ENCODE results near the gene ITGA5. TPM values are rescaled to one million over a fixed set of nuclear protein-coding genes. Genes with fewer than 3 reads are reported as not detected.

ITGA5 gene
- total and polyA plus RNA-seq, 9 donors: 32.6 to 100.0 (median 41.5) TPM

- no peaks in the 10 kb centered on the region for H3K36me3 ChIP-seq
- TF ChIP-seq CTCF (IDR thresholded peaks at IDR 0.05): no peak
- TF ChIP-seq EP300 (IDR thresholded peaks at IDR 0.05): no peak
- no peak for TF ChIP-seq POLR2A (IDR thresholded peaks at IDR 0.05)
- intact Hi-C loops (cut with DNase I): no loop called here
- H3K4me3 ChIP-seq: no peak within 1 kb of the TSS
- H3K27ac ChIP-seq: peak within 1 kb of the TSS in 1 of 2 donors; percentile 47
- no peak for DNase-seq
- peaks cover 8% of the 10 kb centered on the region for H3K4me1 ChIP-seq (ENCODE audit: insufficient read depth)
- no peaks in the 10 kb centered on the region for H3K9me3 ChIP-seq
- WGBS, 3 donors: 100% methylated on average over 1 of the region's 1 CpG
- H3K27me3 ChIP-seq: no peaks in the 10 kb centered on the region
Measured at GRCh38 chr12:54384591-54385041, 34.5 kb downstream of the ITGA5 start, which contains the start of gene ZNF385A. TSS of gene ZNF385A (minus strand) at chr12:54384733. CDS start at chr12:54384514, 219 bp downstream.

GRCh38 chr12:54383041-54383609 is 35.9 kb downstream of the ITGA5 start:
- Histone ChIP-seq H3K4me1 (ENCODE audit: insufficient read depth) (peaks cover 12% of the 10 kb centered on the region), H3K27ac (no peak overlapping the region), H3K4me3 (no peak overlapping the region), H3K36me3 (no peaks in the 10 kb centered on the region), H3K9me3 (no peaks in the 10 kb centered on the region), H3K27me3 (no peaks in the 10 kb centered on the region)
- no peak for TF ChIP-seq CTCF (IDR thresholded peaks at IDR 0.05)
- TF ChIP-seq EP300 (IDR thresholded peaks at IDR 0.05): no peak
- no peak for TF ChIP-seq POLR2A (IDR thresholded peaks at IDR 0.05)
- intact Hi-C loops (cut with DNase I): no loop called here
- no peak for DNase-seq
- WGBS, 3 donors: 91 to 95% (median 93%) methylated on average over 3 of the region's 3 CpGs

- H3K27me3 ChIP-seq: no peaks in the 10 kb centered on the region
- H3K4me3 ChIP-seq: no peak overlapping the region
- 93 to 99% (median 93%) methylated on average over 4 of the region's 4 CpGs for WGBS, 3 donors
- intact Hi-C loops (cut with DNase I): no loop called here
- DNase-seq: no peak
- TF ChIP-seq EP300 (IDR thresholded peaks at IDR 0.05) (no peak), POLR2A (IDR thresholded peaks at IDR 0.05) (no peak), CTCF (IDR thresholded peaks at IDR 0.05) (no peak)
- no peaks in the 10 kb centered on the region for H3K9me3 ChIP-seq
- peaks cover 12% of the 10 kb centered on the region for H3K4me1 ChIP-seq (ENCODE audit: insufficient read depth)
- no peak overlapping the region for H3K27ac ChIP-seq
- no peaks in the 10 kb centered on the region for H3K36me3 ChIP-seq
Measured at GRCh38 chr12:54381136-54381535, 37.9 kb downstream of the ITGA5 start.

- no peaks in the 10 kb centered on the region for H3K27me3 ChIP-seq
- peaks cover 3% of the 10 kb centered on the region for H3K4me1 ChIP-seq (ENCODE audit: insufficient read depth)
- no peak overlapping the region for H3K27ac ChIP-seq
- H3K36me3 ChIP-seq: no peaks in the 10 kb centered on the region
- 7% methylated on average over 19 of the region's 19 CpGs for WGBS, 3 donors
- peak overlapping the region; percentile 37 for H3K4me3 ChIP-seq
- DNase-seq: peak; percentile 90 to 95 (median 93)
- no peaks in the 10 kb centered on the region for H3K9me3 ChIP-seq
- intact Hi-C loops (cut with DNase I): loop anchor here in 3 of 4 donors (5.0 to 10.0 kb wide), 3 partner anchors 143 to 395 kb away; partner anchors contain the start of genes HOXC10 (in 1 of the 3), HOXC8 (in 1 of the 3) and HOXC9 (in 1 of the 3)
- peak; percentile 99 to 100 (median 100) for TF ChIP-seq CTCF (IDR thresholded peaks at IDR 0.05)
- no peak for TF ChIP-seq POLR2A (IDR thresholded peaks at IDR 0.05)
Measured at GRCh38 chr12:54379398-54380201, 39.5 kb downstream of the ITGA5 start.
